Superior temporal gyrus (tissue), 1 donor: ENCODE results near the gene SYNDIG1.
A peak's percentile ranks its signal among the peaks of the same experiment; 100 is the strongest.

ENCODE experiments used
- DNase-seq: peaks from one replicate; pipeline ENCODE4 v3.0.0-alpha.2; 2016; ENCODE audit errors: extremely low spot score

SYNDIG1 gene

GRCh38 chr20:24673678-24674570 is 204.5 kb downstream of the SYNDIG1 start:
- DNase-seq = no peak

GRCh38 chr20:24674921-24675605 is 205.6 kb downstream of the SYNDIG1 start:
- DNase-seq = no peak

- no peak for DNase-seq
Measured at GRCh38 chr20:24675651-24676352, 206.4 kb downstream of the SYNDIG1 start.

GRCh38 chr20:24676353-24676977 is 207.0 kb downstream of the SYNDIG1 start:
- DNase-seq = no peak

GRCh38 chr20:24676978-24677370 is 207.5 kb downstream of the SYNDIG1 start:
- peak; percentile 46 for DNase-seq

GRCh38 chr20:24677626-24678315 is 208.3 kb downstream of the SYNDIG1 start:
- no peak for DNase-seq

GRCh38 chr20:24678351-24679106 is 209.1 kb downstream of the SYNDIG1 start:
- DNase-seq = no peak

GRCh38 chr20:24679448-24680047 is 210.1 kb downstream of the SYNDIG1 start:
- DNase-seq = no peak

GRCh38 chr20:24681634-24682495 is 212.4 kb downstream of the SYNDIG1 start:
- no peak for DNase-seq

- DNase-seq = no peak
Measured at GRCh38 chr20:24682496-24682985, 213.1 kb downstream of the SYNDIG1 start.

- DNase-seq = no peak
Measured at GRCh38 chr20:24683676-24684075, 214.2 kb downstream of the SYNDIG1 start.

GRCh38 chr20:24684421-24684871 is 215.0 kb downstream of the SYNDIG1 start:
- no peak for DNase-seq

- no peak for DNase-seq
Measured at GRCh38 chr20:24684956-24685691, 215.7 kb downstream of the SYNDIG1 start.

GRCh38 chr20:24685736-24686135 is 216.3 kb downstream of the SYNDIG1 start:
- DNase-seq = no peak

GRCh38 chr20:24686156-24686555 is 216.7 kb downstream of the SYNDIG1 start:
- no peak for DNase-seq

- DNase-seq = no peak
Measured at GRCh38 chr20:24690408-24690807, 221.0 kb downstream of the SYNDIG1 start.

- no peak for DNase-seq
Measured at GRCh38 chr20:24691901-24692351, 222.5 kb downstream of the SYNDIG1 start.
